Fibroblast of lung (primary cell): ENCODE data around the gene FGFBP2. TPM values are rescaled to one million over a fixed set of nuclear protein-coding genes. Genes with fewer than 3 reads are reported as not detected.

Source experiments
- DNase-seq, 2 donors: peaks; one replicate each; pipeline versions ENCODE4 v3.0.0 to v3.0.0-alpha.2; 2010; ENCODE audit warnings: low read depth in 2 of 2
- H2AFZ ChIP-seq: 2 replicates; pipeline ENCODE4 v1.5.1; 2012; ENCODE audit warnings: low read length, control low read depth, inconsistent platforms
- H3K27ac ChIP-seq: 2 replicates; pipeline ENCODE4 v1.5.1; 2011; ENCODE audit warnings: low read length, control low read depth; ENCODE audit not compliant: insufficient read depth
- H3K27me3 ChIP-seq: 2 replicates; pipeline ENCODE4 v1.5.1; 2011; ENCODE audit warnings: mild to moderate bottlenecking, low read length; ENCODE audit not compliant: control insufficient read depth, insufficient read depth
- H3K36me3 ChIP-seq: 2 replicates; pipeline ENCODE4 v1.5.1; 2011; ENCODE audit warnings: low read length; ENCODE audit not compliant: control insufficient read depth, insufficient read depth
- H3K4me1 ChIP-seq: 2 replicates; pipeline ENCODE4 v1.5.1; 2011; ENCODE audit warnings: low read length; ENCODE audit not compliant: control insufficient read depth, insufficient read depth; ENCODE audit errors: extremely low read depth
- H3K4me2 ChIP-seq: 2 replicates; pipeline ENCODE4 v1.5.1; 2011; ENCODE audit warnings: low read length, control low read depth; ENCODE audit not compliant: insufficient read depth; ENCODE audit errors: extremely low read depth
- H3K4me3 ChIP-seq, 4 experiments: fragments of 200-600 bp in 1 of 4; sonication (generic) in 1 of 4; replicated peaks in 1 of 4; 2 replicates each; pipeline ENCODE4 v1.5.1; 2011 to 2016; ENCODE audit warnings: low read length in 4 of 4, low read depth in 3 of 4, mild to moderate bottlenecking in 3 of 4, control low read depth in 2 of 4, inconsistent platforms in 1 of 4, mixed read lengths in 1 of 4; ENCODE audit not compliant: insufficient read depth in 1 of 4; ENCODE audit errors: control extremely low read depth in 1 of 4
- H3K79me2 ChIP-seq: 2 replicates; pipeline ENCODE4 v1.5.1; 2012; ENCODE audit warnings: mild to moderate bottlenecking, low read length, inconsistent platforms; ENCODE audit not compliant: control insufficient read depth, insufficient read depth
- H3K9ac ChIP-seq: 2 replicates; pipeline ENCODE4 v1.5.1; 2011; ENCODE audit warnings: mild to moderate bottlenecking, low read length, control low read depth; ENCODE audit not compliant: insufficient read depth
- H3K9me3 ChIP-seq: 2 replicates; pipeline ENCODE4 v1.5.1; 2012; ENCODE audit warnings: low read depth, low read length; ENCODE audit not compliant: control insufficient read depth, insufficient read depth
- H4K20me1 ChIP-seq: 2 replicates; pipeline ENCODE4 v1.5.1; 2011; ENCODE audit warnings: low read length; ENCODE audit not compliant: control insufficient read depth, insufficient read depth; ENCODE audit errors: extremely low read depth
- EZH2 ChIP-seq: IDR thresholded peaks from 2 replicates; pipeline ENCODE4 v1.5.1; 2012; ENCODE audit warnings: low read length, control low read depth, mild to moderate bottlenecking; ENCODE audit errors: missing control alignments
- polyA plus RNA-seq, 2 donors: library from polyadenylated mRNA; depleted of rRNA in 1 of 2; stranded (reverse) in 1 of 2; unstranded in 1 of 2; fragments of >200 nt; gene quantifications; 2 replicates each; pipeline ENCODE4 v1.2.1, GENCODE V29; 2011 to 2012; ENCODE audit warnings: missing spikeins in 1 of 2
- total RNA-seq: library from RNA; depleted of rRNA; stranded (reverse); fragments of >200 nt; gene quantifications from 2 replicates; pipeline ENCODE4 v1.2.1, GENCODE V29; 2014
- TF ChIP-seq, protein P1 (sequence below), 2 donors: IDR thresholded peaks in 1 of 2; conservative IDR thresholded peaks in 1 of 2; 1 replicate in 1 of 2; 2 replicates in 1 of 2; pipeline ENCODE4 v1.5.1; 2011 to 2012; ENCODE audit warnings: low read length in 2 of 2, control low read depth in 1 of 2, inconsistent platforms in 1 of 2, low read depth in 1 of 2, mild to moderate bottlenecking in 1 of 2

Gene FGFBP2
- total and polyA plus RNA-seq, 2 donors (not counting 1 experiment from before 2014, with no cell fraction given), result 0.09 TPM; not detected in 1

DNA sequence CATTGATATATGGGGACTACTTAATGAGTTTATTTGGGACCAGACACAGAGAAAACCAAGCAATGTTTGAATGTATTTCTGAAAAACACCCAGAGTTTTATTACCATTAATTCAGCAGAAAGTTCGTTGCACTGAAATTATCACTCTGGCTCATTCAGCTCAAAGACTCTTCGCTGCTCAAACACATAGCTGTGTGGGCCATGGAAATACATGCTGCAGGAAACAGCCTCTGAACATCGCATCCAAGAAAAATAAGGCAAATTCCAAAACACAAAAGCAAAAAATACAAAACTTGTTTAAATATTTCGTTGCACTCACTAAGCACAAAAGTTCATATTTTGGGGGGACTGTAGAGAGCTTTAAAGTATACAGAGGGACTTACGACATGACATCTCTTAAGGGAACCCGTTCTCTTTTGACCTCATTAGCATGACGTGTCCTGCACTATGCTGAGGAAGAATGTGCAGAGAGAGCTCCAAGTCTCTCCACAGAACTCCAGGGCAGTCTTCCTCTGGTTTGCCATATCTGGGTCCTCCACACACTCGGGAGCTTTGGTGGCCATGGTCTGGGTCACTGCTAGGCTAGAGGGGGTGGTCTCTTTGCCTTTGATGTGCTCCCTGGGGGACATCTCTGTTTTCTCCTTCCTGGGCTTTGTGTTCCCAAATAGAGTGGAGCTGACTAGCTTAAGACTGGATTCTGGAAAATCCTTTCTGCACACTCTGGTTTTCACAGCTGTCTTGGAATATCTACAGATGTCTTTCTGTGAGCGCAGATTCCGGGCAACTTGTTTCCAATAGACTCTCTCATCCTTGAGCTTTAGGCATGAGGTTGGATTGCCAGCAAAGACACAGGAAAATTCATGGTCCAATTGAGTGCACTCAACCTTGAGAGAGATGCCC lies 27.2 kb downstream of the FGFBP2 start:
- Histone ChIP-seq H3K9me3 (no peaks in the 10 kb centered on the region), H3K36me3 (no peaks in the 10 kb centered on the region), H4K20me1 (no peaks in the 10 kb centered on the region)

DNA sequence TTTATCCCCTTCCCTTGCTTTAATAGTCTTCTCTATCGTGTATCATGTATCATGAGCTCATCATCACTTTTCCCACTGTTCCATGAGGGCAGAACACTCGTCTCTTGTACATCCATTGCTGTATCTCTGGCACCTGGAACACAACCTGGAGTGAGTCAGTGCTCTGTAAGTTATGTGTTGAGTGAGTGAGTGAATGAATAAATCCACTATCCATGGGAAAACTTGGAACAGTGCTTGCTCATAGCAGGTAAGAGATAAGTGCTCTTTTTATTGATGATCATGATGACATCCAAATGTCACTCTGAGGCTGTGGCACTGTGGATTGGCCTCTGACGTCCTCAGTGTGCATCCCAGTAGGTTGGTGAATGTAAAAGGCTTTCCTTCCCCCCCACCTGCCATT lies 28.7 kb downstream of the FGFBP2 start:
- H3K79me2 ChIP-seq, result no peaks in the 10 kb centered on the region
- no peak overlapping the region for H3K9ac ChIP-seq
- H3K36me3 ChIP-seq, result no peaks in the 10 kb centered on the region
- no peak for DNase-seq
- H3K27me3 ChIP-seq, result peaks cover 2% of the 10 kb centered on the region
- H3K4me3 ChIP-seq, result no peak overlapping the region
- H3K4me1 ChIP-seq, result no peaks in the 10 kb centered on the region
- H2AFZ ChIP-seq, result no peak overlapping the region
- H3K4me2 ChIP-seq, result no peak overlapping the region
- TF ChIP-seq EZH2, result no peak
- TF ChIP-seq, protein P1, sequence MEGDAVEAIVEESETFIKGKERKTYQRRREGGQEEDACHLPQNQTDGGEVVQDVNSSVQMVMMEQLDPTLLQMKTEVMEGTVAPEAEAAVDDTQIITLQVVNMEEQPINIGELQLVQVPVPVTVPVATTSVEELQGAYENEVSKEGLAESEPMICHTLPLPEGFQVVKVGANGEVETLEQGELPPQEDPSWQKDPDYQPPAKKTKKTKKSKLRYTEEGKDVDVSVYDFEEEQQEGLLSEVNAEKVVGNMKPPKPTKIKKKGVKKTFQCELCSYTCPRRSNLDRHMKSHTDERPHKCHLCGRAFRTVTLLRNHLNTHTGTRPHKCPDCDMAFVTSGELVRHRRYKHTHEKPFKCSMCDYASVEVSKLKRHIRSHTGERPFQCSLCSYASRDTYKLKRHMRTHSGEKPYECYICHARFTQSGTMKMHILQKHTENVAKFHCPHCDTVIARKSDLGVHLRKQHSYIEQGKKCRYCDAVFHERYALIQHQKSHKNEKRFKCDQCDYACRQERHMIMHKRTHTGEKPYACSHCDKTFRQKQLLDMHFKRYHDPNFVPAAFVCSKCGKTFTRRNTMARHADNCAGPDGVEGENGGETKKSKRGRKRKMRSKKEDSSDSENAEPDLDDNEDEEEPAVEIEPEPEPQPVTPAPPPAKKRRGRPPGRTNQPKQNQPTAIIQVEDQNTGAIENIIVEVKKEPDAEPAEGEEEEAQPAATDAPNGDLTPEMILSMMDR (conservative IDR thresholded peaks at IDR 0.05 in 1 of 2, IDR thresholded peaks at IDR 0.05 in 1 of 2; ENCODE audit: low read depth in 1 of 2, low read length in 2 of 2), result no peak
- H3K27ac ChIP-seq, result no peak overlapping the region
- no peaks in the 10 kb centered on the region for H3K9me3 ChIP-seq
- no peaks in the 10 kb centered on the region for H4K20me1 ChIP-seq

More for the DNA sequence above, 27.2 kb downstream of the FGFBP2 start:
- Histone ChIP-seq H2AFZ (no peak overlapping the region), H3K4me1 (no peaks in the 10 kb centered on the region), H3K4me3 (no peak overlapping the region), H3K27me3 (peaks cover 2% of the 10 kb centered on the region), H3K79me2 (no peaks in the 10 kb centered on the region), H3K27ac (no peak overlapping the region), H3K4me2 (no peak overlapping the region), H3K9ac (no peak overlapping the region)
- DNase-seq, result no peak
- TF ChIP-seq, protein P1 (conservative IDR thresholded peaks at IDR 0.05 in 1 of 2, IDR thresholded peaks at IDR 0.05 in 1 of 2; ENCODE audit: low read depth in 1 of 2, low read length in 2 of 2), result no peak
- TF ChIP-seq EZH2, result no peak

DNA sequence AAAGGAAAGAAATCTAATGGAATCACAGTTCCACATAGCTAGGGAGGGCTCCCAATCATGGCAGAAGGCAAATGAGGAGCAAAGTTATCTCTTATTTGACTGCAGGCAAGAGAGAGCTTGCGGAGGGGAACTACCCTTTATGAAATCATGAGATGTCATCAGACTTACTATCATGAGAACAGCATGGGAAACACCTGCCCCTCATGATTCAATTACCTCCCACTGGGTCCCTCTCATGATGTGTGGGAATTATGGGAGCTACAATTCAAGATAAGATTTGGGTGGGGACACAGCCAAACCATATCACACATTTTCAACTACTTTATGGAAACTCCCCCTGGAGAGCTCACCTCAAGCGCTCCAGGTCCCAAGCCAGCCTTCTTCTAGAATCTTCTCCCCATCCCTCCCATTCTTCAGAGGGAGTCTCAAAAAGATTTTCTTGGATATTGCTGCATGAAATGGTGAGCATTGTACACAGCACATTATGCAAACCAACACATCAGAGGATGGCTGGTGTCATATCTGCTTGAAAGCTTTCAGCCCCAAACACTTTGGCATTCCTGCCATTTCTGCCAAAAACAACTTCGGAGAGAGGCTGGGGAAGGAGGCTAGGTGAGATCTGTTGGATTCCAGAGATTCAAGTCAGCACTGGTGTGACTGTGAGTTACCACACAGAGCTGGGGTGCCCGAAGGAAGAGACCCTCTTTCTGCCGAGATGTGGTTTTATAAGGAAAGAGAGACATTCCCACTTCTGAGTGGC lies 31.3 kb downstream of the FGFBP2 start:
- Histone ChIP-seq H3K4me1 (no peaks in the 10 kb centered on the region), H3K4me2 (no peak overlapping the region), H3K9ac (no peak overlapping the region), H3K27ac (no peak overlapping the region), H3K79me2 (no peaks in the 10 kb centered on the region), H4K20me1 (no peaks in the 10 kb centered on the region), H3K9me3 (no peaks in the 10 kb centered on the region), H3K36me3 (no peaks in the 10 kb centered on the region), H2AFZ (no peak overlapping the region), H3K27me3 (peaks cover 2% of the 10 kb centered on the region), H3K4me3 (no peak overlapping the region)
- DNase-seq, result no peak
- no peak for TF ChIP-seq EZH2
- TF ChIP-seq, protein P1 (conservative IDR thresholded peaks at IDR 0.05 in 1 of 2, IDR thresholded peaks at IDR 0.05 in 1 of 2; ENCODE audit: low read depth in 1 of 2, low read length in 2 of 2), result no peak
